Osteocyte (in vitro differentiated cells): ENCODE data around the gene CPNE7. TPM values are rescaled to one million over a fixed set of nuclear protein-coding genes. Genes with fewer than 3 reads are reported as not detected.
A peak's percentile ranks its signal among the peaks of the same experiment; 100 is the strongest.

Source experiments
- DNase-seq: peaks from one replicate; pipeline ENCODE4 v3.0.0; 2021; ENCODE audit warnings: mixed read lengths; ENCODE audit not compliant: unreplicated experiment; ENCODE audit errors: extremely low spot score
- H3K27ac Mint-ChIP-seq: one replicate; pipeline ENCODE4 v1.8.0; 2021; ENCODE audit warnings: mild to moderate bottlenecking, mixed read lengths; ENCODE audit not compliant: unreplicated experiment
- H3K27me3 Mint-ChIP-seq: one replicate; pipeline ENCODE4 v1.8.0; 2021; ENCODE audit warnings: mixed read lengths; ENCODE audit not compliant: unreplicated experiment
- H3K36me3 Mint-ChIP-seq: one replicate; pipeline ENCODE4 v1.8.0; 2021; ENCODE audit warnings: mixed read lengths; ENCODE audit not compliant: unreplicated experiment
- H3K4me1 Mint-ChIP-seq: one replicate; pipeline ENCODE4 v1.8.0; 2021; ENCODE audit warnings: mixed read lengths; ENCODE audit not compliant: unreplicated experiment
- H3K4me3 Mint-ChIP-seq: one replicate; pipeline ENCODE4 v1.8.0; 2021; ENCODE audit warnings: mild to moderate bottlenecking, moderate library complexity, mixed read lengths; ENCODE audit not compliant: unreplicated experiment
- H3K9me3 Mint-ChIP-seq: one replicate; pipeline ENCODE4 v1.8.0; 2021; ENCODE audit warnings: mixed read lengths; ENCODE audit not compliant: unreplicated experiment
- total RNA-seq: library from RNA; stranded (reverse); gene quantifications from 2 replicates; pipeline ENCODE4 v1.2.1, GENCODE V29; 2021
- TF ChIP-seq, protein P1 (sequence below): fragments of 200-600 bp; sonication (generic); IDR thresholded peaks from 2 replicates; pipeline ENCODE4 v1.5.0; 2021; ENCODE audit warnings: antibody characterized with exemption, mild to moderate bottlenecking, moderate library complexity

The CPNE7 gene
- total RNA-seq, 1 donor from 2014 or later = 19.7 TPM

DNA sequence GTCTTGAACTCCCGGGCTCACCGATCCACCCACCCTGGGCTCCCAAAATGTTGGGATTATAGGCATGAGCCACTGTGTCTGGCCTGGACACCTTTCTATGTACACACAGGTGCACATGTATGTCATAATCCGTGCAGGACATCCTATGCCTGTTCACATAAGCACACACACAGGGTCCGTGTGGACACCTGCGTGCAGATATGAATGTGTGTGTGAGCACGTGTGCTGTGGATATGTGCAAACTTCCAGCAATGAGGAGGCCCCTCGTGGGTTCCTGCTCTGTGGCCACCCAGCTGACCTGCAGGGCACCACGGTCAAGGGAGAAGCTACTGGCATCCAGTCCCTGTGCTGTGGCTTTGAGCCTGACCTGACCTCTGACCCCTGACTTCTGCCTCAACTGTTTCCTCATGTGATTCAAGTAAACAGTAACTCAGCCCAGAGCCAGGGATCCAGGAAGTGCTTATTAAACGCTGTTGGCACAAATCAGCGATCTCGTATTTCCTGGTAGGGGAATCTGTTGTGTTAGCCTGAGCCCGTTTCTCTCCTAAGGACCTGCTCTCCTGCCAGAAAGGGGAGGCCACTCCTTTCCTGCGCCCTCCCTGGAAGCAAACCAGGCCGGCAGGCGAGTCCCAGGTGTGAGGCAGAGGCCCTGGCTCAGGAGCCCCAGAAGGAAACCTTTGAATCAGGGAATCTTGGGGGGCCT lies 6.5 kb downstream of the CPNE7 start:
- Mint-ChIP-seq H3K4me1 (peaks cover 2% of the 10 kb centered on the region), H3K36me3 (no peaks in the 10 kb centered on the region), H3K4me3 (no peak overlapping the region), H3K27me3 (no peaks in the 10 kb centered on the region), H3K9me3 (no peaks in the 10 kb centered on the region), H3K27ac (no peak overlapping the region)
- TF ChIP-seq, protein P1, sequence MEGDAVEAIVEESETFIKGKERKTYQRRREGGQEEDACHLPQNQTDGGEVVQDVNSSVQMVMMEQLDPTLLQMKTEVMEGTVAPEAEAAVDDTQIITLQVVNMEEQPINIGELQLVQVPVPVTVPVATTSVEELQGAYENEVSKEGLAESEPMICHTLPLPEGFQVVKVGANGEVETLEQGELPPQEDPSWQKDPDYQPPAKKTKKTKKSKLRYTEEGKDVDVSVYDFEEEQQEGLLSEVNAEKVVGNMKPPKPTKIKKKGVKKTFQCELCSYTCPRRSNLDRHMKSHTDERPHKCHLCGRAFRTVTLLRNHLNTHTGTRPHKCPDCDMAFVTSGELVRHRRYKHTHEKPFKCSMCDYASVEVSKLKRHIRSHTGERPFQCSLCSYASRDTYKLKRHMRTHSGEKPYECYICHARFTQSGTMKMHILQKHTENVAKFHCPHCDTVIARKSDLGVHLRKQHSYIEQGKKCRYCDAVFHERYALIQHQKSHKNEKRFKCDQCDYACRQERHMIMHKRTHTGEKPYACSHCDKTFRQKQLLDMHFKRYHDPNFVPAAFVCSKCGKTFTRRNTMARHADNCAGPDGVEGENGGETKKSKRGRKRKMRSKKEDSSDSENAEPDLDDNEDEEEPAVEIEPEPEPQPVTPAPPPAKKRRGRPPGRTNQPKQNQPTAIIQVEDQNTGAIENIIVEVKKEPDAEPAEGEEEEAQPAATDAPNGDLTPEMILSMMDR = no peak
- DNase-seq = no peak

DNA sequence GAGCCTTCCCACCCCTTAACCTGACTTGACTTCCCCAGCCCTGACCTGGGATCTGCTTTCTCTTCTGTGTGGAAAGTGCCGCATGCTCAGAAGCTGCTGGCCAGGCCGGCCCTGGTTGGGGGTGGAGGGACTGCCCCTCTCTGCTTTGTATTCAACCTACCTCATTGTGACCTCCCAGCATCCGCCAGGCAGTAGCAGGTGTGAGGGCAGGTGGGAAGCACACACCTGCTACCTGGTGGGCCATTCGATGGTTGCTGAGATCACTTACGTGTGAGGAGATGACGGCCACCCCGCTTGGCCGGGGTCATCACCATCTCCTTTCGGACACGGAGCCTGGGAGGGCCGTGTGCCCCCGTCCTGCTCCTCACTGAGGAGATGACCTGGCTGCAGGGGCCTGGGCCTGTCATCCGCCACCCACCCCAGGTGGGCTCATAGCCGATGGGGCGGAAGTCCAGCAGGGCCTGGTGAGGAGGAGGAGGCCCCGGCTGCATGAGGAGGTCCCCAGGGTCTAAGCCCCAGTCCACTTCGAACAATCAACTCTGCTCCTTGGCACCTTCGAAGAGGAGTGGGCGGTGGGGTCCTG lies 7.1 kb downstream of the CPNE7 start:
- Mint-ChIP-seq H3K9me3 (no peaks in the 10 kb centered on the region), H3K4me3 (no peak overlapping the region), H3K36me3 (no peaks in the 10 kb centered on the region), H3K4me1 (peaks cover 2% of the 10 kb centered on the region), H3K27ac (no peak overlapping the region), H3K27me3 (no peaks in the 10 kb centered on the region)
- no peak for DNase-seq
- TF ChIP-seq, protein P1 = no peak

DNA sequence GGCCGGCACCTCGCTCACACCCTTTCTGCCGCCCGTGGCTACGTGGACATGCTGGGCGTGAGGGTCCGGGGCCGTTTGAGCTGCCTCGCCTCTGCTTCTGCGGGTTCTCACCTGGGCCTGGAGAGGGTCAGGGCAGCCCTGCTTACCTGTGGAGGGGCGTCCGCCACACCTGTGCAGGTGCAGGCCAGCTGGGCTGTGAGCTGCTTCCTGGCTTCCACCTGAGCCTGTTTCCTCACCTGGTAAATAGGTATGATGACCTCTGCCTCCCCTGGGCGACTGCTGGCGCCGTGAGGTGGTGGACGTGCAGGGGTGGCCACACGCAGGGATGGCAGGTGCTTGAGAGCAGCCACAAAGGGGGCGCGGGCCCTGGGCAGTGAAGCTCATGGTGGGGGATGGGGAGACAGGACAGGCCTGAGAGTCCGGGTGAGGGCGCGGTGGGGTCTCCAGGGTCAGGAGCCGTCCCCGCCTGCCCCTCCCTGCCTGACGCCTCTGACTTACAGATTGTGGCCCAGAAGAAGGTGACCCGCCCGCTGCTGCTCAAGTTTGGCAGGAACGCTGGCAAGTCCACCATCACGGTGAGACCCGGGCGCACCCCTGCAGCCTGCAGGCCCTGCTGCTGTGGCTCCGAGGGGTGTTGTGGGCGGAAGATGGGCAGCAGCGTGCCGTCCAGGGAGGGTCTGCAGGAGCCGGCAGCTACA lies 7.8 kb downstream of the CPNE7 start:
- TF ChIP-seq, protein P1 = no peak
- no peaks in the 10 kb centered on the region for H3K9me3 Mint-ChIP-seq
- H3K4me3 Mint-ChIP-seq = no peak overlapping the region
- H3K27me3 Mint-ChIP-seq = no peaks in the 10 kb centered on the region
- peaks cover 2% of the 10 kb centered on the region for H3K4me1 Mint-ChIP-seq
- peak; percentile 81 for DNase-seq
- no peaks in the 10 kb centered on the region for H3K36me3 Mint-ChIP-seq
- no peak overlapping the region for H3K27ac Mint-ChIP-seq

DNA sequence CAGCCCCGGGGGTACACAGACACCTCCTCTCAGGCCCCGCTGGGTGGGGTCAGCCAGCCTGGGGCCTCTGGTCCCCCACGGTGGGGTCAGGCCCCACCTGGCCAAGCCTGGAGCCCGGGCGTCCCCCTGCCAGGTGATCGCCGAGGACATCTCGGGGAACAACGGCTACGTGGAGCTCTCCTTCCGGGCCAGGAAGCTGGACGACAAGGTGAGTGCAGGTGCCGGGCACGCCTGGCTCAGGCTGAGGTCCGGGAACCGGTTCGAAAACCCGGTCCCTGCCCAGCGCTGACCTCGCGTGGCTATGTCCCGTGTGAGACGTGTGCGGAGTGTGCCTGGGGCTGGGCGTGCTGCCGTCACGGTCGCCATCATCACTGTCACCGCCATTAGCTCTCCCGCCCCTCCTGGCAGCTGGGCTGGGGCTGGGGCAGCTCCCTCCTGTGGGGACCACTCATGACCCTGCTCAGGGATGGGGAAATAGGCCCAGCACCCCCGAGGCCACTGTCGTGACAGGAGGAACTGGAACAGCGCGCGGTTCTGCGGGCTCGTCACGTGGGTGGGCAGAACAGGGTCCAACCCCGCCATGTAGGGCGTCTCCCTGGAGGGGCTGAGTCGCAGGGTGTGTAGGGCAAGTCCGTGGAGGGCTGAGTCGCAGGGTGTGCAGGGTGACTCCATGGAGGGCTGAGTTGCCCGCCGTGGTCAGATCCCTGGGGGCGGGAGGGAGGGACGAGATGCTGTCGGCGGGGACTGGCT lies 8.5 kb downstream of the CPNE7 start:
- Mint-ChIP-seq H3K4me3 (no peak overlapping the region), H3K9me3 (no peaks in the 10 kb centered on the region), H3K4me1 (peaks cover 2% of the 10 kb centered on the region), H3K27ac (no peak overlapping the region), H3K36me3 (no peaks in the 10 kb centered on the region), H3K27me3 (no peaks in the 10 kb centered on the region)
- peak; percentile 78 for DNase-seq
- TF ChIP-seq, protein P1 = no peak
